Fibroblast of mammary gland (primary cell): ENCODE results near the gene NOL4L.

Experiments used
- DNase-seq: peaks from one replicate; pipeline ENCODE4 v3.0.0-alpha.2; 2010; ENCODE audit warnings: low read depth
- H3K4me3 ChIP-seq: 2 replicates; pipeline ENCODE4 v1.5.1; 2011; ENCODE audit warnings: low read depth, mild to moderate bottlenecking, low read length, moderate library complexity; ENCODE audit not compliant: control insufficient read depth
- CTCF ChIP-seq: conservative IDR thresholded peaks from 2 replicates; pipeline ENCODE4 v1.5.1; 2011; ENCODE audit warnings: low read depth, low read length, inconsistent platforms; ENCODE audit not compliant: control insufficient read depth, insufficient read depth

NOL4L gene

GRCh38 chr20:32541323-32542258 lies 43.5 kb downstream of the NOL4L start:
- no peak for TF ChIP-seq CTCF
- DNase-seq: no peak
- no peak overlapping the region for H3K4me3 ChIP-seq

GRCh38 chr20:32539817-32540675 lies 45.1 kb downstream of the NOL4L start:
- DNase-seq: no peak
- no peak for TF ChIP-seq CTCF
- H3K4me3 ChIP-seq: no peak overlapping the region

DNA sequence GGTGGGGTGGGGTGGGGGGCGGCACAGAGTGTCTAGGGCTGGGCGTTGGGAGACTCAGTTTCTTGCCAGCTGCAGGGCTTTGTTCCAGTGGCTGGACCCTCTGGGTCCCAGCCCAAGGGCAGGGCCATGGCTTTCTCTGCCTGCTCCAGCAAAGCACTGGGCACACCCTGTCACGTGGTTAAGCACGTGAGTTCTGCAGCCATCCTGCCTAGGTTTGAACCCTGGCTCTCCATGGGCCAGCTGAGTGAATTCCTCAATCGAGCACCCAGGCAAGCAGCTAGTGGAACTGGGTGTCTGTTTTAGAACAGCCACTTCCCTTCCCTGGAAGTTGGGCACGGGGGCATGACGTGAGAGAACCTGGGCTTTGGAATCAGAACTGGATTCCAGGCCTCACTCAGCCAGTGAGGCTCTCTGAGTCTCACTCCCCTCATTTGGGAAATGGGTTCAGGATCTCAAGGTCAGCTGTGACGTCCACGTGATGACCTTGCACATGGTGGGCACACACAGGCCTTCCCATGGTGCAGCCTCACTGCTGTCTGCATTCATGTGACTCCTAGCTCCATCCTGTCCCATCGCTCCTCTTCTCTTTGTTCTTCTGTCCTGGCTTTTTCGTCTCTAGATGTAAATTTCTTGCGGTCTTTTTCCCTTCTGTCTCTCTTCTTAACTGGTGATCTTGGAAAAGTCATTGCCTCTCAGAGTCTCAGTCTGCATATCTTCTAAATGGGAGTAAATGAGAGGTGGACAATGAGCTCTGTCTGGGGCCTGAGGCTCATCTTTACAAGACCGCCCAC lies 45.9 kb downstream of the NOL4L start:
- TF ChIP-seq CTCF: no peak
- no peak for DNase-seq
- no peak overlapping the region for H3K4me3 ChIP-seq

- TF ChIP-seq CTCF: no peak
- no peak overlapping the region for H3K4me3 ChIP-seq
- no peak for DNase-seq
Observed at GRCh38 chr20:32538526-32538939, 46.6 kb downstream of the NOL4L start.

DNA sequence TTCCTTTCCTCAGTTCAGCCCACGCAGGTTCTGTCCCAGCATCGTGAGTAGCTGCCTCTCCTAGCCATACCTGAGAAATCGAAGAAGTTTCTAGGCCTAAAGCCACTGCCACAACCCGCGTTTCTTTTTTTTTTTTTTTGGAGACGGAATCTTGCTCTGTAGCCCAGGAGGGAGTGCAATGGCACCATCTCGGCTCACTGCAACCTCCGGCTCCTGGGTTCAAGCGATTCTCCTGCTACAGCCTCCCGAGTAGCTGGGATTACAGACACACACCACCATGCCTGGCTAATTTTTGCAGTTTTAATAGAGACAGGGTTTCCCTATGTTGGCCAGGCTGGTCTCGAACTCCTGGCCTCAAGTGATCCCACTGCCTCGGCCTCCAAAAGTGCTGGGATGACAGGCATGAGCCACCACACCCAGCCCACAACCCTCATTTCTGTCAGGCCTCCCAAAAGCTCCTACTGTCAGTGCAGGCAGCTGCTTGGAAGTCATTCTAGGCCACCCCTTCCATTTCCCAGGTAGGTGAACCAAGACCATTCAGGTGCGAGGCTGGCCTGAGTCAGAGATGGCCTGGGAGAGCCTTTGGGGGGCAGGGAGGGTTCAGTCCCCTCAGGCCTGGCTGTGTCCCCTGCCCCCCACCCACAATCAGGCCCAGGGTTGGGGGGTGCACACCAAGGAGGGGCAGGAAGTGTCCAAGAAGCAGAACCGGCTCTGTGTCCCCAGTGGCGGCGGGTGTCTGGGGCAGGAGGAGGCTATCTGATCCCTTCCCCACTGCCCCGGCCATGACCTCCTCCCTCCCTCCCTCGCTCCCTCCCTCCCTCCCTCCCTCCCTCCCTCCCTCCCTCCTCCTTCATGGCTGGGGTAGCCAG lies 47.2 kb downstream of the NOL4L start:
- H3K4me3 ChIP-seq: no peak overlapping the region
- no peak for DNase-seq
- TF ChIP-seq CTCF: no peak
